OCI-LY7 (cell line): ENCODE measurements around the gene ZFHX3.

Experiments used
- CTCF ChIP-seq: fragments of 200-600 bp; sonication (generic); conservative IDR thresholded peaks from 2 replicates; pipeline ENCODE4 v1.5.1; 2014; ENCODE audit warnings: mild to moderate bottlenecking, antibody characterized with exemption, low read length, moderate library complexity, mixed read lengths
- EZH2phosphoT487 ChIP-seq: fragments of 200-600 bp; sonication (generic); IDR thresholded peaks from 2 replicates; pipeline ENCODE4 v1.6.1; 2018; ENCODE audit warnings: low read depth, borderline replicate concordance, mild to moderate bottlenecking, mixed run types, antibody characterized with exemption, low read length, moderate library complexity, mixed read lengths

DNA sequence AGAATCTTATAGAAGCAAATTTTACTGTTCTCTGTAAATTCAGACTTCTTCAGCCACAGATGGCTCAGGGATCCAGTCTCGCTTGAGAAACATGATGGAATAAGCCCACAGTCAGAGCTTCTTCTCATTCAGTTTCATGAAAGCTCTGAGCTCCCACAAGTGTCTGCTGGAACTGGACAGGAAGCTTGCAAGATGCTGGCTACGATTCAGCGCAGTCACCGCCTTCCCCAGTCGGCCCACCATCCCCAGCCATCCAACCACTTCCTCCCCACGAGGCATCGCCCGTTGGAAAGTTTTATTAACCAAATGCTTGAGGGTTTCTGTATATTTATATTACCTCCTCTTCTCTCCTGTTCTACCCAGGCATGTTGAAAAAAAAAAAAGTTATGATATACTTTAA is 171.7 kb downstream of the ZFHX3 start:
- TF ChIP-seq CTCF: no peak
- TF ChIP-seq EZH2phosphoT487: no peak
